Omental fat pad (tissue), 4 donors: ENCODE measurements around the gene CLEC10A. TPM values are rescaled to one million over a fixed set of nuclear protein-coding genes. Genes with fewer than 3 reads are reported as not detected.

Experiments used
- ATAC-seq: fragments of 150-250 bp; one replicate; pipeline ENCODE4 v1.9.1; 2016; ENCODE audit warnings: mild to moderate bottlenecking, moderate library complexity; ENCODE audit not compliant: low FRiP score
- DNase-seq: peaks from one replicate; pipeline ENCODE4 v3.0.0-alpha.2; 2019; ENCODE audit warnings: low spot score
- total RNA-seq, 4 donors: library from RNA; depleted of rRNA; stranded (reverse); fragments of >200 nt; gene quantifications; one replicate each; pipeline ENCODE4 v1.1.0, GENCODE V29; 2016
- TF ChIP-seq, protein P1 (sequence below), 3 donors: fragments of 450-650 bp; IDR thresholded peaks; one replicate each; pipeline ENCODE4 v1.5.1; 2016 to 2017; ENCODE audit warnings: antibody characterized with exemption in 3 of 3, mild to moderate bottlenecking in 3 of 3, moderate library complexity in 2 of 3

The CLEC10A gene
- total RNA-seq, 4 donors from 2014 or later = 7.2 to 21.7 (median 15.7) TPM

GRCh38 chr17:7041607-7042500 lies 38.2 kb downstream of the CLEC10A start:
- no peak for ATAC-seq
- no peak for DNase-seq
- TF ChIP-seq, protein P1, sequence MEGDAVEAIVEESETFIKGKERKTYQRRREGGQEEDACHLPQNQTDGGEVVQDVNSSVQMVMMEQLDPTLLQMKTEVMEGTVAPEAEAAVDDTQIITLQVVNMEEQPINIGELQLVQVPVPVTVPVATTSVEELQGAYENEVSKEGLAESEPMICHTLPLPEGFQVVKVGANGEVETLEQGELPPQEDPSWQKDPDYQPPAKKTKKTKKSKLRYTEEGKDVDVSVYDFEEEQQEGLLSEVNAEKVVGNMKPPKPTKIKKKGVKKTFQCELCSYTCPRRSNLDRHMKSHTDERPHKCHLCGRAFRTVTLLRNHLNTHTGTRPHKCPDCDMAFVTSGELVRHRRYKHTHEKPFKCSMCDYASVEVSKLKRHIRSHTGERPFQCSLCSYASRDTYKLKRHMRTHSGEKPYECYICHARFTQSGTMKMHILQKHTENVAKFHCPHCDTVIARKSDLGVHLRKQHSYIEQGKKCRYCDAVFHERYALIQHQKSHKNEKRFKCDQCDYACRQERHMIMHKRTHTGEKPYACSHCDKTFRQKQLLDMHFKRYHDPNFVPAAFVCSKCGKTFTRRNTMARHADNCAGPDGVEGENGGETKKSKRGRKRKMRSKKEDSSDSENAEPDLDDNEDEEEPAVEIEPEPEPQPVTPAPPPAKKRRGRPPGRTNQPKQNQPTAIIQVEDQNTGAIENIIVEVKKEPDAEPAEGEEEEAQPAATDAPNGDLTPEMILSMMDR (IDR thresholded peaks at IDR 0.05) = no peak

DNA sequence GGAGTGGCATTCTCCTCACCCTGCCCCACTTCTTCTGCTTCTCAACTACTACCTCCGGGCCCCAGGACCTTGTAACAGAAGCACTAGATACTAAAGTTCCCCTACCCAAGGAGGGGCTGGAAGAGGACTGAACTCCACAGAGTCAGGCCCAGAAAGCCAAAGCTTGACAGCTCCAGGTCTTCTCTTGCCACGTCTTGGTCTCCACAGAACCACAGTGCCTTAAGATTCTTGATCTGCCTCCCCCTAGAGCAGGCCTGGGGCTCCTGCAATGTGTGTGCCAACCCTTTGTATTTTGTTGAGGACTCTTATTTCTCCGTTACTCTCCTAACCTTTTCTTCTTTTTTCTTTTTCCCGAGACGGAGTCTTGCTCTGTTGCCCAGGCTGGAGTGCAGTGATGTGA lies 40.2 kb downstream of the CLEC10A start:
- ATAC-seq (no peak), DNase-seq (no peak)
- TF ChIP-seq, protein P1 (IDR thresholded peaks at IDR 0.05) = no peak

DNA sequence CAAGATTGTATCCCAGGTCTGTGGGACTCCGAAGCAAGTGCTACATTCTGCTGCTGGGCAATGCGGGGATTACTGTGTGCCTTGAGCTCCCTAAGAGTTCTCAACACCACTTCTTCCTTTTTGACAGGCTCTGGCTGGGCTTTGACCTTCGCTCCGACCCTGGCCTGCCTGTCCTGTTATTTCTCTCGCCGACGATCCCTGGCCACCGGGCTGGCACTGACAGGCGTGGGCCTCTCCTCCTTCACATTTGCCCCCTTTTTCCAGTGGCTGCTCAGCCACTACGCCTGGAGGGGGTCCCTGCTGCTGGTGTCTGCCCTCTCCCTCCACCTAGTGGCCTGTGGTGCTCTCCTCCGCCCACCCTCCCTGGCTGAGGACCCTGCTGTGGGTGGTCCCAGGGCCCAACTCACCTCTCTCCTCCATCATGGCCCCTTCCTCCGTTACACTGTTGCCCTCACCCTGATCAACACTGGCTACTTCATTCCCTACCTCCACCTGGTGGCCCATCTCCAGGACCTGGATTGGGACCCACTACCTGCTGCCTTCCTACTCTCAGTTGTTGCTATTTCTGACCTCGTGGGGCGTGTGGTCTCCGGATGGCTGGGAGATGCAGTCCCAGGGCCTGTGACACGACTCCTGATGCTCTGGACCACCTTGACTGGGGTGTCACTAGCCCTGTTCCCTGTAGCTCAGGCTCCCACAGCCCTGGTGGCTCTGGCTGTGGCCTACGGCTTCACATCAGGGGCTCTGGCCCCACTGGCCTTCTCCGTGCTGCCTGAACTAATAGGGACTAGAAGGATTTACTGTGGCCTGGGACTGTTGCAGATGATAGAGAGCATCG lies 41.8 kb downstream of the CLEC10A start:
- TF ChIP-seq, protein P1 (IDR thresholded peaks at IDR 0.05) = no peak
- ATAC-seq (no peak), DNase-seq (no peak)

- ATAC-seq = peak; percentile 97
- TF ChIP-seq, protein P1 (IDR thresholded peaks at IDR 0.05) = no peak
- peak; percentile 83 for DNase-seq
Observed at GRCh38 chr17:7035591-7036368, 44.3 kb downstream of the CLEC10A start, which contains the start of gene SLC16A13. SLC16A13 (plus strand) TSS chr17:7036015; CDS start chr17:7036383, 368 bp downstream.

GRCh38 chr17:7034955-7035590 lies 45.0 kb downstream of the CLEC10A start:
- no peak for DNase-seq
- no peak for ATAC-seq
- TF ChIP-seq, protein P1 (IDR thresholded peaks at IDR 0.05) = no peak

DNA sequence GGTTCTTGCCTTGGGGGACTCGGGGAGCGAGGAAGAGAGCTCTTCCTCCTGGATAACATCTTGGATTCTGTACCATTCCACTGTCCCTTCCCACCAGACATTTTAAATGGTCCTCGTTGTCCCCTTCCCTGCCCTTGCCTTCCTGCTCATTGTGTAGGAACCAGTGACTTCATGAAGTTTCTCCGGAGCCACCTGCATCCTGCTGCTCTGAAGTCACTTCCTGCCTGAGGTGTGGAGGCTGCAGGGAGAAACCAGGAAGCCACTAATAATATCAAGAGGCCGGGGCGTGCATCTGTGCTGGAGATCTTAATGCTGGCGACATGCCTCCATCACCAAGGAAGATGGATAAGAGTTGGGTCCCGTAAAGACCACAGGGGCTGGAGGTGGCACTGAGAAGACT lies 50.4 kb downstream of the CLEC10A start:
- DNase-seq (no peak), ATAC-seq (no peak)

More for the DNA sequence above, 50.4 kb downstream of the CLEC10A start:
- TF ChIP-seq, protein P1 (IDR thresholded peaks at IDR 0.05) = no peak
